ENCODE measurements around the gene CTDSPL2. TPM values are rescaled to one million over a fixed set of nuclear protein-coding genes. Genes with fewer than 3 reads are reported as not detected.
"Not testable (repeated sequence)": the region's sequence is repeated elsewhere in the genome, so short reads cannot be mapped to it uniquely, and the experiment has no call there.

Gene CTDSPL2
- polyA plus RNA-seq, 1 donor from 2014 or later: 78.1 TPM

GRCh38 chr15:44550734-44551133, 123.3 kb downstream of the CTDSPL2 start:
- H3F3A ChIP-seq (ENCODE audit: insufficient read depth, low read length, poor library complexity, severe bottlenecking): no peaks in the 10 kb centered on the region
- no peaks in the 10 kb centered on the region for H3K9me2 ChIP-seq (ENCODE audit: insufficient read depth, low read length)
- no peak overlapping the region for H3K9ac ChIP-seq (ENCODE audit: low read length)
- no peaks in the 10 kb centered on the region for H4K20me1 ChIP-seq (ENCODE audit: insufficient read depth)
- no peak overlapping the region for H3K27ac ChIP-seq (ENCODE audit: low read length)
- no peak for TF ChIP-seq MXI1 (conservative IDR thresholded peaks at IDR 0.05; ENCODE audit: poor library complexity, severe bottlenecking)
- H3K4me2 ChIP-seq (ENCODE audit: low read length): no peak overlapping the region
- no peaks in the 10 kb centered on the region for H3K27me3 ChIP-seq (ENCODE audit: insufficient read depth, low read depth, low read length)
- H3K36me3 ChIP-seq (ENCODE audit: insufficient read depth, low read length): peaks cover 8% of the 10 kb centered on the region
- H2AFZ ChIP-seq (ENCODE audit: low read depth, low read length): no peak overlapping the region
- H3K9me3 ChIP-seq (ENCODE audit: low read length): no peaks in the 10 kb centered on the region
- H3K4me3 ChIP-seq (ENCODE audit: low read length): no peak overlapping the region
- H3K79me2 ChIP-seq (replicated peaks; ENCODE audit: insufficient read depth, low read length): peaks cover 5% of the 10 kb centered on the region

GRCh38 chr15:44554934-44555723, 127.7 kb downstream of the CTDSPL2 start:
- Histone ChIP-seq H3K9ac (ENCODE audit: low read length) (no peak overlapping the region), H3K27ac (ENCODE audit: low read length) (no peak overlapping the region), H3K4me2 (ENCODE audit: low read length) (no peak overlapping the region), H3K79me2 (replicated peaks; ENCODE audit: insufficient read depth, low read length) (no peaks in the 10 kb centered on the region), H3F3A (ENCODE audit: insufficient read depth, low read length, poor library complexity, severe bottlenecking) (no peaks in the 10 kb centered on the region), H3K27me3 (ENCODE audit: insufficient read depth, low read depth, low read length) (no peaks in the 10 kb centered on the region), H4K20me1 (ENCODE audit: insufficient read depth) (no peaks in the 10 kb centered on the region), H3K9me2 (ENCODE audit: insufficient read depth, low read length) (no peaks in the 10 kb centered on the region), H3K4me3 (ENCODE audit: low read length) (no peak overlapping the region), H3K36me3 (ENCODE audit: insufficient read depth, low read length) (peaks cover 8% of the 10 kb centered on the region), H2AFZ (ENCODE audit: low read depth, low read length) (no peak overlapping the region), H3K9me3 (ENCODE audit: low read length) (no peaks in the 10 kb centered on the region)
- TF ChIP-seq POLR2AphosphoS5 (IDR thresholded peaks at IDR 0.05): no peak
- TF ChIP-seq EP300 (conservative IDR thresholded peaks at IDR 0.05; ENCODE audit: poor library complexity, severe bottlenecking): no peak
- TF ChIP-seq RAD21 (conservative IDR thresholded peaks at IDR 0.05): no peak
- no peak for TF ChIP-seq TAF1 (IDR thresholded peaks at IDR 0.05; ENCODE audit: low read depth)
- TF ChIP-seq EZH2 (IDR thresholded peaks at IDR 0.05; ENCODE audit: borderline replicate concordance, insufficient read depth, low read length, poor library complexity, severe bottlenecking): no peak
- TF ChIP-seq MXI1 (conservative IDR thresholded peaks at IDR 0.05; ENCODE audit: poor library complexity, severe bottlenecking): no peak
- no peak for TF ChIP-seq SMC3 (conservative IDR thresholded peaks at IDR 0.05; ENCODE audit: poor library complexity)
- TF ChIP-seq, protein P1, sequence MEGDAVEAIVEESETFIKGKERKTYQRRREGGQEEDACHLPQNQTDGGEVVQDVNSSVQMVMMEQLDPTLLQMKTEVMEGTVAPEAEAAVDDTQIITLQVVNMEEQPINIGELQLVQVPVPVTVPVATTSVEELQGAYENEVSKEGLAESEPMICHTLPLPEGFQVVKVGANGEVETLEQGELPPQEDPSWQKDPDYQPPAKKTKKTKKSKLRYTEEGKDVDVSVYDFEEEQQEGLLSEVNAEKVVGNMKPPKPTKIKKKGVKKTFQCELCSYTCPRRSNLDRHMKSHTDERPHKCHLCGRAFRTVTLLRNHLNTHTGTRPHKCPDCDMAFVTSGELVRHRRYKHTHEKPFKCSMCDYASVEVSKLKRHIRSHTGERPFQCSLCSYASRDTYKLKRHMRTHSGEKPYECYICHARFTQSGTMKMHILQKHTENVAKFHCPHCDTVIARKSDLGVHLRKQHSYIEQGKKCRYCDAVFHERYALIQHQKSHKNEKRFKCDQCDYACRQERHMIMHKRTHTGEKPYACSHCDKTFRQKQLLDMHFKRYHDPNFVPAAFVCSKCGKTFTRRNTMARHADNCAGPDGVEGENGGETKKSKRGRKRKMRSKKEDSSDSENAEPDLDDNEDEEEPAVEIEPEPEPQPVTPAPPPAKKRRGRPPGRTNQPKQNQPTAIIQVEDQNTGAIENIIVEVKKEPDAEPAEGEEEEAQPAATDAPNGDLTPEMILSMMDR (IDR thresholded peaks at IDR 0.05; ENCODE audit: poor library complexity, severe bottlenecking): no peak
- no peak for TF ChIP-seq REST (IDR thresholded peaks at IDR 0.05; ENCODE audit: borderline replicate concordance)

DNA sequence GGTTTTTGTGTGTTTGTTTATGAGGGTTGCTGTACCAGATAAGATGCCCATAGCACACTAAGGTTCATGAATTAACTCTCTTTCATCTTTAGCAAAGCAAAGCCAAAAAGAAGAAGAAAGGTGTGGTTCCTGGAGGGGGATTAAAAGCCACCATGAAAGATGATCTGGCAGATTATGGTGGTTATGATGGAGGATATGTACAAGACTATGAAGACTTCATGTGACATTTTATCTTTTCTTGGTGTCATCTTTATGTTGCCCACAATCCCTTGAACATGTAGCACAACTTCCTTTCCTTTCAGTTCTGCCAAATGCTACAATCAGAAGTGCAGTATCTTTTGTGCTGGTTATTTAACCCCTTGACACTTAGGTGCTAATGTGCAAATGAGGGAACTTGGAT, 133.5 kb downstream of the CTDSPL2 start:
- H3K79me2 ChIP-seq (replicated peaks; ENCODE audit: insufficient read depth, low read length); H4K20me1 ChIP-seq (ENCODE audit: insufficient read depth); H3K27me3 ChIP-seq (ENCODE audit: insufficient read depth, low read depth, low read length); H2AFZ ChIP-seq (ENCODE audit: low read depth, low read length); H3K4me3 ChIP-seq (ENCODE audit: low read length); H3F3A ChIP-seq (ENCODE audit: insufficient read depth, low read length, poor library complexity, severe bottlenecking); H3K9ac ChIP-seq (ENCODE audit: low read length); H3K4me2 ChIP-seq (ENCODE audit: low read length); H3K27ac ChIP-seq (ENCODE audit: low read length); H3K9me2 ChIP-seq (ENCODE audit: insufficient read depth, low read length): not testable (repeated sequence)
- Histone ChIP-seq H3K36me3 (ENCODE audit: insufficient read depth, low read length) (peaks cover 22% of the 10 kb centered on the region), H3K9me3 (ENCODE audit: low read length) (peaks cover 15% of the 10 kb centered on the region)

All from neural cell (in vitro differentiated cells).